SK-N-MC (cell line): ENCODE measurements around the gene C1orf198.

ENCODE experiments used
- EZH2 ChIP-seq: fragments of 200-600 bp; sonication (generic); IDR thresholded peaks from one replicate; pipeline ENCODE4 v1.6.1; 2017; ENCODE audit warnings: antibody characterized with exemption
- POLR2AphosphoS5 ChIP-seq: IDR thresholded peaks from 2 replicates; pipeline ENCODE4 v1.6.1; 2012; ENCODE audit warnings: mild to moderate bottlenecking, low read depth, low read length, borderline replicate concordance

DNA sequence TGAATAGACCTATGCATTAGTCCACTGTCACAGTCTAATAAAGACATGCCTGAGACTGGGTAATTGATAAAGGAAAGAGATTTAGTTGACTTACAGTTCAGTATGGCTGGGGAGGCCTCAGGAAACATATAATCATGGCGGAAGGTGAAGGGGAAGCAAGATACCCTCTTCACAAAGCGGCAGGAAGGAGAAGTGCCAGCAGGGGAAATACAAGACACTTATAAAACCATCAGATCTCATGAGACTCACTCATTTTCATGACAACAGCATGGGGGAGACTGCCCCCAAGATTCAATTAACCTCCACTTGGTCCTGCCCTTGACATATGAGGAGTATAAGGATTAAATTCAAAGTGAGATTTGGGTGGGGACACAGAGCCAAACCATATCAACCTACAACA, 61.8 kb downstream of the C1orf198 start:
- TF ChIP-seq POLR2AphosphoS5 = no peak
- TF ChIP-seq EZH2 = no peak
